ENCODE measurements around the gene L3MBTL2.
A peak's percentile ranks its signal among the peaks of the same experiment; 100 is the strongest.
"Not testable (repeated sequence)": the region's sequence is repeated elsewhere in the genome, so short reads cannot be mapped to it uniquely, and the experiment has no call there.

L3MBTL2 gene

GRCh38 chr22:41259756-41260155, 54.6 kb downstream of the L3MBTL2 start:
- peaks cover 49% of the 10 kb centered on the region for H3K36me3 Mint-ChIP-seq (ENCODE audit: low read depth)
- H3K27ac Mint-ChIP-seq; H3K9me3 Mint-ChIP-seq; H3K4me3 Mint-ChIP-seq; H3K4me1 Mint-ChIP-seq (ENCODE audit: low read depth); H3K27me3 Mint-ChIP-seq (ENCODE audit: low read depth); DNase-seq (ENCODE audit: low spot score): not testable (repeated sequence)

DNA sequence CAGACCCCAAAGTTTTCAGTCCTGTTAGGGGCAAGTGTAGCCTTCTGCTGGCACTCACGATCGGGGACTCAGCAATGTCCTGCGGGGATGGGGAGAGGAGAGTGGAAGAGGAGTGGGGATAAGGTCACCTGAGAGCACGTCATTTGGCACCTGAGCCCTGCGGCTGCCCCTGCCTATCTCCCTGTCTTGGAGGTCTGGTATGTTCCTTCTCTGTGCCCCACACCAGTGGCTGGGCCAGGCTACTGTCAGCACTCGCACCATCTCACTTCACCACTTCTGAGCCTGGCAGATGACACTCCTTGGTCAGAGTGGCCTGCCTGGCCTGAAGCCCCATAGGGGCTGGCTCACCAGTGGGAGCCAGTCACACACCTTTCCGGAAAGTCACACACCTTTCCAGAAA, 55.8 kb downstream of the L3MBTL2 start:
- peaks cover 51% of the 10 kb centered on the region for H3K36me3 Mint-ChIP-seq (ENCODE audit: low read depth)
- H3K27me3 Mint-ChIP-seq (ENCODE audit: low read depth), result no peaks in the 10 kb centered on the region
- H3K27ac Mint-ChIP-seq, result no peak overlapping the region
- no peak for DNase-seq (ENCODE audit: low spot score)
- no peaks in the 10 kb centered on the region for H3K9me3 Mint-ChIP-seq
- no peak overlapping the region for H3K4me3 Mint-ChIP-seq
- H3K4me1 Mint-ChIP-seq (ENCODE audit: low read depth), result no peaks in the 10 kb centered on the region

DNA sequence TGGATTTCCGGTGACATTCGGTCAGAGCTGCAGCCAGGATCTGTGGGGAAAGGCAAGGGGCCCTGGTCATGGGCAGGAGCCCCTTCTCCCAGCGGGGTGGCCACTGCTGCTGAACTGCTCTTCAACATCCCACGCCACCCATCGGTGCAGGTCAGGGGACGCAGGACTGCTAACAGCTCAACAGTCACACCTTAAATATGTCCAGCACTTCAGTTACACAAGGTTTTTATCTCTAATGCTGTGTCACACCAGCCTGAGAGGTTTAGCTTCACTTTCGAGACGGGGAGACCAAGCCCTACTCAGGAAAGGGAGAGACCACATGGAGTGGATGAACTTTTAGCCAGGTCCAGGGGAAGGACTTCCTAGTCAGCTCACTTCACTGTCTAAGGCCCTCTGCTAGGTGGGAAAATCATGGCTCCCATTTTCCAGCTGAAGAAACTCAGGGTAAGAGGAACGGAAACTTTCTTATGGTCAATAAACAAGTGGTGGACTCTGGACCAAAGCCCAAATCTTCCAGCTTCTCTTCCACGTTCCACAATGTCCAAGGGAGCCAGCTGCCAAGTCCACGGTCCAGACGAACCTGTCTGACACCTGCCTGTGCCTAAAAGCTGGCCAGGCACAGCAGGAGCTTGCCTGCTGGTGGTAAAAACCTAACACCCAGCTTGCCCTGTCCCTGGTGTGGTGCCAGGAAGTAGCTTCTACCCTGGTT, 56.6 kb downstream of the L3MBTL2 start:
- H3K36me3 Mint-ChIP-seq (ENCODE audit: low read depth), result peaks cover 52% of the 10 kb centered on the region
- no peak for DNase-seq (ENCODE audit: low spot score)
- H3K9me3 Mint-ChIP-seq, result no peaks in the 10 kb centered on the region
- H3K4me1 Mint-ChIP-seq (ENCODE audit: low read depth), result no peaks in the 10 kb centered on the region
- H3K4me3 Mint-ChIP-seq, result no peak overlapping the region
- no peak overlapping the region for H3K27ac Mint-ChIP-seq
- no peaks in the 10 kb centered on the region for H3K27me3 Mint-ChIP-seq (ENCODE audit: low read depth)

GRCh38 chr22:41262250-41262765, 57.2 kb downstream of the L3MBTL2 start:
- Mint-ChIP-seq H3K36me3 (ENCODE audit: low read depth) (peaks cover 47% of the 10 kb centered on the region), H3K9me3 (no peaks in the 10 kb centered on the region), H3K27ac (no peak overlapping the region), H3K4me1 (ENCODE audit: low read depth) (no peaks in the 10 kb centered on the region), H3K27me3 (ENCODE audit: low read depth) (no peaks in the 10 kb centered on the region), H3K4me3 (no peak overlapping the region)
- DNase-seq (ENCODE audit: low spot score), result no peak

DNA sequence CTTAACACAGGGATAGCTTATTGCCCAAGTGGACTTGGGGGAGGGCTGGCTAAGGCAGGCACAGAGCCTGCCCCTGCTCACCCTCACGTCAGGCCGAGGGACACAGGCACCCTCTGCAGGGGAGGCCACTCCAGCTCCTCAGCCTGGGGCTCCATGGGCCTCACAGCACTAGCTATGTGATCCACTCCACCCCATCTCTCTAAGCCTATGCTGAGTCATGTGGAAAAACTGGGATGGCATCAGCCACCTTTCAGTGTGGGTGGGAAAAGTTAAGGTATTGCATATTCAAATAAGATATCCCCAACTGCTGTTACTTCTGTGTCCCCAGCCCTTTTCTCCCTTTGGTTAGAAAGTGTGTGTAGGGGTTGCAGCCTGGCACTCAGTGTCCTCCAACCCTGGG, 58.6 kb downstream of the L3MBTL2 start:
- no peak for DNase-seq (ENCODE audit: low spot score)
- H3K27ac Mint-ChIP-seq, result no peak overlapping the region
- peaks cover 49% of the 10 kb centered on the region for H3K36me3 Mint-ChIP-seq (ENCODE audit: low read depth)
- H3K4me1 Mint-ChIP-seq (ENCODE audit: low read depth), result no peaks in the 10 kb centered on the region
- H3K9me3 Mint-ChIP-seq, result no peaks in the 10 kb centered on the region
- H3K27me3 Mint-ChIP-seq (ENCODE audit: low read depth), result no peaks in the 10 kb centered on the region
- no peak overlapping the region for H3K4me3 Mint-ChIP-seq

DNA sequence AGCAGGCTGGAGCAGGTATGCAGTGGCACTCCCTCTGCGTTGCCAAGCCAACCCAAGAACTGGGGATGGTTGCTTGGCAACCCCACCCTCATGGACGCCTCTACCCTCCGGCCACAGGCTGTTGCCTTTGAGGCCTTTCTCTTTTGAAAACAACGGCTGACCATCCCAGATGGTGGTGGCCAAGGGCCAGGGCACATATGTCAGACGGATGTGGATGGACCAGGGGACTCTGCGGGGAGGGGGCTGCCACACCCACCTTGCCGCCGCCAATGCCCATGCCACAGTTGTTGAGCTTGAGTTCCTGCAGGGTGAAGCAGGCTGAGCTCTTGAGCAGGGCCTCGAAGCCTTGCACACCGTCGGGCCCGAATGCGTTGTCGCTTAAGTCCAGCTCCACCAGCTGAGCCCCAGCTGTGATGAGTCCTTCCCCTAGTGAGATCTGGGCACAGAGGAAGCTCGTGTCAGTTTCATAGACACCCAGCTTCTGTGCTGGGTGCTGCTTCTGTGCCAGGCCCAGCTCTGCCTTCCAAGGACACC, 59.4 kb downstream of the L3MBTL2 start:
- no peak for DNase-seq (ENCODE audit: low spot score)
- Mint-ChIP-seq H3K4me1 (ENCODE audit: low read depth) (peaks cover 1% of the 10 kb centered on the region), H3K9me3 (no peaks in the 10 kb centered on the region), H3K27me3 (ENCODE audit: low read depth) (no peaks in the 10 kb centered on the region), H3K27ac (no peak overlapping the region), H3K36me3 (ENCODE audit: low read depth) (peaks cover 50% of the 10 kb centered on the region), H3K4me3 (no peak overlapping the region)

DNA sequence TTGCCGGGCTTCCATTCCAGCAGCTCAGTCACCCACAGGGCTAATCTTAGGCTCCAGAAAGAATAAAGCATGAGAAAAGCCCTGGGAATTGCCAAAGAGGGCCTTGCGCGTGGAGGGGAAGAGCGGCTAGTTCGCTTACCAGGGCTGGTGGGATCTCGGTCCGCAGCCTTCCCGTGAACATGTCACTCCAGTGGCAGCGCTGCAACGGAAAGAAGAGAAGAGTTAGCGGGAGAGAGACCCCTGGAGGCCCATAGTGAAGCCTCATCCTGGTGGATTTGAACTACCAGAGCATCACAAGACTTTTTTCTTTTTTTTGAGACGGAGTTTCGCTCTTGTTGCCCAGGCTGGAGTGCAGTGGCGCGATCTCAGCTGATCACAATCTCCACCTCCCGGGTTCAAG, 62.8 kb downstream of the L3MBTL2 start:
- H3K36me3 Mint-ChIP-seq (ENCODE audit: low read depth), result peaks cover 49% of the 10 kb centered on the region
- H3K4me3 Mint-ChIP-seq, result no peak overlapping the region
- DNase-seq (ENCODE audit: low spot score), result no peak
- peaks cover 1% of the 10 kb centered on the region for H3K4me1 Mint-ChIP-seq (ENCODE audit: low read depth)
- H3K27me3 Mint-ChIP-seq (ENCODE audit: low read depth), result no peaks in the 10 kb centered on the region
- no peaks in the 10 kb centered on the region for H3K9me3 Mint-ChIP-seq
- H3K27ac Mint-ChIP-seq, result no peak overlapping the region

GRCh38 chr22:41271787-41272186, 66.7 kb downstream of the L3MBTL2 start:
- no peak overlapping the region for H3K27ac Mint-ChIP-seq
- peaks cover 50% of the 10 kb centered on the region for H3K36me3 Mint-ChIP-seq (ENCODE audit: low read depth)
- no peak overlapping the region for H3K4me3 Mint-ChIP-seq
- DNase-seq (ENCODE audit: low spot score), result no peak
- peaks cover 1% of the 10 kb centered on the region for H3K4me1 Mint-ChIP-seq (ENCODE audit: low read depth)
- no peaks in the 10 kb centered on the region for H3K27me3 Mint-ChIP-seq (ENCODE audit: low read depth)
- no peaks in the 10 kb centered on the region for H3K9me3 Mint-ChIP-seq

DNA sequence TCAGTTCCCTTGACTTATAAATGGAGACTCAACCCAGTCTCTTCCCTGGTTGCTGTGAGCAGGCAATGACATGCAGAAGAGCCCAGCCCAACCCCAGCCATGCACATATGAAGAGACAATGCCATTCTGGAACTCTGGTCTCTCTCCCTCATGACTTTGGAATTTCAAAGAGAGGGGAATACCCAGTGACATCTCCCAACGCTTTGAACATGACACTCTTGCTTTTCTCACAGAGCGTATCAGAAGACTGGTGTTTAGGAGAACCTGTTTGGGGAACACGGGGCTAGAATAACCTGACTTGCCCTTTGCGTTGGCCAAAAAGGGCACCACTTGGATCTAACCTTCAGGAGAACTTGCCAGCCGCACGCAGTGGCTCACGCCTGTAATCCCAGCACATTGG, 68.0 kb downstream of the L3MBTL2 start:
- Mint-ChIP-seq H3K9me3 (no peaks in the 10 kb centered on the region), H3K36me3 (ENCODE audit: low read depth) (peaks cover 53% of the 10 kb centered on the region), H3K27ac (no peak overlapping the region), H3K4me3 (no peak overlapping the region), H3K4me1 (ENCODE audit: low read depth) (peaks cover 3% of the 10 kb centered on the region), H3K27me3 (ENCODE audit: low read depth) (no peaks in the 10 kb centered on the region)
- no peak for DNase-seq (ENCODE audit: low spot score)

DNA sequence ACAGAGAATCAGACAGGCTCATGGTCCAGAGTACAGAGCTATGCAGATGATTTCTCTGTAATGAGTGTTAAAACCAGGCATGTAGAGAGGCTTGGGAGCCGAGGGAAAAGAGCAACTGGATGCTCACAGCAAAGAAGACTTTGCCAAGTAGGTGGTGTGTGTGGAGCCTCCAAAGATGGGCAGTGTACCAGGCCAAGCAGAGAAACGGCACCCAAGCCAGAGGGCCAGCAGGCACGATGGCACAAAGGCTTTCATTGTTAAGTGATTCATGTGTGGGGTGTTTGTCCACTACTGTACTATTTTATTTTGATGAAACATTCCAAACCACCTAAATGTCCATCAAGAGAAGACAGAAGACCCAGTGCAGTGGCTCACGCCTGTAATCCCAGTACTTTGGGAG, 69.7 kb downstream of the L3MBTL2 start:
- H3K27me3 Mint-ChIP-seq (ENCODE audit: low read depth), result no peaks in the 10 kb centered on the region
- no peak overlapping the region for H3K27ac Mint-ChIP-seq
- no peaks in the 10 kb centered on the region for H3K9me3 Mint-ChIP-seq
- H3K36me3 Mint-ChIP-seq (ENCODE audit: low read depth), result peaks cover 52% of the 10 kb centered on the region
- H3K4me1 Mint-ChIP-seq (ENCODE audit: low read depth), result peaks cover 1% of the 10 kb centered on the region
- H3K4me3 Mint-ChIP-seq, result no peak overlapping the region
- DNase-seq (ENCODE audit: low spot score), result no peak

GRCh38 chr22:41280065-41280464, 75.0 kb downstream of the L3MBTL2 start:
- Mint-ChIP-seq H3K4me3 (no peak overlapping the region), H3K27me3 (ENCODE audit: low read depth) (no peaks in the 10 kb centered on the region), H3K4me1 (ENCODE audit: low read depth) (peaks cover 10% of the 10 kb centered on the region), H3K9me3 (no peaks in the 10 kb centered on the region), H3K36me3 (ENCODE audit: low read depth) (peaks cover 42% of the 10 kb centered on the region), H3K27ac (no peak overlapping the region)
- no peak for DNase-seq (ENCODE audit: low spot score)

- peak overlapping the region; percentile 56 for H3K27ac Mint-ChIP-seq
These were observed 75.7 kb downstream of the L3MBTL2 start for GRCh38 chr22:41280854-41281253.

More at GRCh38 chr22:41280854-41281253, 75.7 kb downstream of the L3MBTL2 start:
- Mint-ChIP-seq H3K4me1 (ENCODE audit: low read depth) (peaks cover 13% of the 10 kb centered on the region), H3K9me3 (no peaks in the 10 kb centered on the region), H3K4me3 (no peak overlapping the region), H3K36me3 (ENCODE audit: low read depth) (peaks cover 43% of the 10 kb centered on the region), H3K27me3 (ENCODE audit: low read depth) (no peaks in the 10 kb centered on the region)
- DNase-seq (ENCODE audit: low spot score), result no peak
